Effector CD8-positive, alpha-beta T cell (primary cell): Measurements from ENCODE around the gene HPSE2.

Source experiments
- DNase-seq: peaks from one replicate; lab custom pipeline; 2025; lab: John Stamatoyannopoulos, UW

HPSE2 gene

GRCh38 chr10:98461500-98461842 lies 774.2 kb downstream of the HPSE2 start:
- no peak for DNase-seq

GRCh38 chr10:98460837-98461499 lies 774.7 kb downstream of the HPSE2 start:
- no peak for DNase-seq

- no peak for DNase-seq
Measured at GRCh38 chr10:98458809-98459784, 776.6 kb downstream of the HPSE2 start.

GRCh38 chr10:98457721-98458120 lies 777.9 kb downstream of the HPSE2 start:
- no peak for DNase-seq

GRCh38 chr10:98456686-98457482 lies 778.8 kb downstream of the HPSE2 start:
- no peak for DNase-seq

GRCh38 chr10:98456043-98456570 lies 779.5 kb downstream of the HPSE2 start:
- no peak for DNase-seq

GRCh38 chr10:98453729-98454128 lies 781.9 kb downstream of the HPSE2 start:
- no peak for DNase-seq

GRCh38 chr10:98450618-98451017 lies 785.0 kb downstream of the HPSE2 start:
- no peak for DNase-seq

GRCh38 chr10:98449287-98449686 lies 786.4 kb downstream of the HPSE2 start:
- no peak for DNase-seq

GRCh38 chr10:98446661-98447221 lies 788.9 kb downstream of the HPSE2 start, which contains the start of gene HPS1:
HPS1 (minus strand) TSS chr10:98446935; CDS start chr10:98443240, 3,695 bp downstream.
- peak; percentile 46 for DNase-seq

GRCh38 chr10:98446151-98446660 lies 789.4 kb downstream of the HPSE2 start:
- DNase-seq: no peak

GRCh38 chr10:98445200-98445812 lies 790.3 kb downstream of the HPSE2 start:
- DNase-seq: no peak

GRCh38 chr10:98444314-98445006 lies 791.2 kb downstream of the HPSE2 start:
- DNase-seq: no peak

GRCh38 chr10:98438715-98439114 lies 796.9 kb downstream of the HPSE2 start:
- no peak for DNase-seq

- DNase-seq: no peak
Measured at GRCh38 chr10:98436704-98437103, 798.9 kb downstream of the HPSE2 start.

GRCh38 chr10:98435178-98435577 lies 800.5 kb downstream of the HPSE2 start:
- DNase-seq: no peak

- DNase-seq: no peak
Measured at GRCh38 chr10:98433881-98434732, 801.5 kb downstream of the HPSE2 start.

- DNase-seq: no peak
Measured at GRCh38 chr10:98433371-98433770, 802.3 kb downstream of the HPSE2 start.

- DNase-seq: no peak
Measured at GRCh38 chr10:98432330-98432729, 803.3 kb downstream of the HPSE2 start.
